Ectodermal cell (in vitro differentiated cells): ENCODE measurements around the gene PDGFA.

Experiments
- H3K27ac ChIP-seq: 2 replicates; pipeline ENCODE4 v1.7.0; 2013; ENCODE audit warnings: mild to moderate bottlenecking, low read depth, low read length; ENCODE audit not compliant: insufficient read depth, poor library complexity, severe bottlenecking
- H3K27me3 ChIP-seq: 2 replicates; pipeline ENCODE4 v1.7.0; 2013; ENCODE audit warnings: mild to moderate bottlenecking, low read length; ENCODE audit not compliant: insufficient read depth, control insufficient read depth, poor library complexity, severe bottlenecking
- H3K36me3 ChIP-seq: one replicate; pipeline ENCODE4 v1.7.0; 2013; ENCODE audit warnings: low read length; ENCODE audit not compliant: control insufficient read depth, insufficient read depth
- H3K4me1 ChIP-seq: one replicate; pipeline ENCODE4 v1.7.0; 2013; ENCODE audit warnings: low read length; ENCODE audit not compliant: control insufficient read depth, insufficient read depth
- H3K4me3 ChIP-seq: 2 replicates; pipeline ENCODE4 v1.7.0; 2013; ENCODE audit warnings: low read depth, low read length, control low read depth; ENCODE audit not compliant: insufficient read depth
- H3K9me3 ChIP-seq: 2 replicates; pipeline ENCODE4 v1.7.0; 2013; ENCODE audit warnings: mild to moderate bottlenecking, low read length, moderate library complexity; ENCODE audit not compliant: control insufficient read depth
- WGBS, 2 experiments: methylation state at CpG; one replicate each; pipeline ENCODE4 v1.1.7; 2013; ENCODE audit warnings: missing lambda C conversion rate in 2 of 2; 5-methylcytosine and 5-hydroxymethylcytosine counted together

PDGFA gene

DNA sequence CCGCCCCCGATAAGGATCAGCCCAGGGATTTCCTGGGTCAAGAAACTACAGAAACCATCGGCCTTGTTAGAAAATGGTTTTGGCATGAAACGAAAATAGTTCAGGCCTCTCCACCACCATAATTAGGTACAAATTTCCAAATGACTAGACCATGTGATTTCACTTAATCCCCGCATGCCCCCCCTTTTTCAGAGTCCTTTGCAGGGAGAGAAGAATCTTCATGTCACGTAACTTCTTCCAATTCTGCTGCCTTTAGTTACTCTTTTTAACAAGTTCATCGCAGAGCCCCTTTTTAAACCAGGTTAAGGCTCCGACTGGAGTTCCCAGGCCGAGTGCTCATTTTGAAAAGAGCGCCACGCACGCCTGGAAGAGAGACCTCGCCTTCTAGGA, 3.4 kb downstream of the PDGFA start:
- 5% methylated on average over 13 of the region's 13 CpGs for WGBS, 2 experiments
- no peaks in the 10 kb centered on the region for H3K36me3 ChIP-seq
- H3K9me3 ChIP-seq = no peaks in the 10 kb centered on the region
- H3K4me3 ChIP-seq = no peak overlapping the region
- peaks cover 23% of the 10 kb centered on the region for H3K4me1 ChIP-seq
- H3K27me3 ChIP-seq = peaks cover 56% of the 10 kb centered on the region
- H3K27ac ChIP-seq = no peak overlapping the region

DNA sequence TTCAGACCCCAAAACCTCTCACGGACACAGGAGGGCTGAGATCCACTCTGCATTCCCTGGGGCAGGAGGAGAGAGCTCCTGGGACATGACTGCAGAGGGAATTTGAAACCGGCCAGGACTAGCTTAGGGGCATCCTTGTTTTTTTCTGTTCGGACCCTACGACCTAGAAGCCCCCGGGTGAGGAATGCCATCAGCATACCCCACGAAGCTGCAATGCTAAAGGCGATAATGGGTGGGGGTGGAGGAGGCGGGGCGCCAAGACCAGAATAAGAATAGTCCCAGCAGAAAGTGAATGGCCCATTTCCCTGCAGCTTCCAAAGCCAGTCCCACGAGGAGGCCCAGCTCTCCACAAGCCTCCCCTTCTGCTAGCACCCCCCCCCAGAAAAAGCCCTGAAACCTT, 4.0 kb downstream of the PDGFA start:
- no peak overlapping the region for H3K4me3 ChIP-seq
- peaks cover 50% of the 10 kb centered on the region for H3K27me3 ChIP-seq
- peaks cover 17% of the 10 kb centered on the region for H3K4me1 ChIP-seq
- H3K27ac ChIP-seq = no peak overlapping the region
- H3K36me3 ChIP-seq = no peaks in the 10 kb centered on the region
- no peaks in the 10 kb centered on the region for H3K9me3 ChIP-seq
- WGBS, 2 experiments = 4 to 6% methylated on average over 10 of the region's 10 CpGs

DNA sequence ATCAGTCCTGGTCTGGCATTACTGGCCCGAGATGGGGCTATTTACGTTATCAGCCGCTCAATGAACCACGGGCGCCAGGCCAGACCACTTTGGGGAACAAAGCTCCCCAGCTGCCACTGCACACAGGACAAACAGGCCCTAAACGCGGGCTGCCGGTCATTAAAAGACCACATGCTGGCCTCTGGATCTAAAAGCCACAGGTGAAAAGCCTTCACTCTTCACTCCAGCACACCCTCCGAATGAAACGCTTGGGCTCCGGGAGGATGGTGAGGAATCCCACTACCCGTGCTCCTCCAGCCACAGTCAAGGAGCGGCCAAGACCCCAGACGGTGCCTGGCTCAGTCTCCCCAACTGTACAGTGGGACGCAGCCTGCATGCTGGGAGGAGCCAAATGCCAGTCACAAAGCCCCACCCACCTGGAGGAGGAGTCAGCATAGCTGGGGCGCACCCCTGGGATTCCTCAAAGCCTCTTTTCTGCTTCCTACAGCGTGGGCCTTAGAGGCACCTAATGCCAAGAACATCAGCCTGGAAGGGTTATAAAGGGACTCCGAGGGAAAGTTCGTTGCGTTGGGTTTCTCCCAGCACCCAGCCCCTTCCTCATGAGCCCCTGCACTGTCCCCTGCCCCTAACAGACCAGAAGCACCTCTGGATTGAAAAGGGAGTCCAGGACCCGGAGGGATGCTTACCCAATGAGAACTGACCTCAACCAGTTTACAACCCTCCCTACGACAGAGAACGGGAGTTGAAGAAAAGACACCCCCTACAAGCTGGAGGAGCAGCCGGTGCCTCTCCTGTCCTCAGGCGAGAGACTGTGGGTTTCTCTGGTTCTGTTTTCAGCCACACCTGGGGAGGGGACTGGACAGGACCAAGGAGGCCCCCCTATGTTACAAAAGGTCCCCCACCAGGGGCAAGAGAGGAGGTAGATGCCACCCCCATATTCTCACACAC, 4.7 kb downstream of the PDGFA start:
- 15 to 17% methylated on average over 25 of the region's 25 CpGs for WGBS, 2 experiments
- Histone ChIP-seq H3K27ac (no peak overlapping the region), H3K4me1 (peaks cover 14% of the 10 kb centered on the region), H3K4me3 (no peak overlapping the region), H3K9me3 (no peaks in the 10 kb centered on the region), H3K27me3 (peaks cover 43% of the 10 kb centered on the region), H3K36me3 (no peaks in the 10 kb centered on the region)

DNA sequence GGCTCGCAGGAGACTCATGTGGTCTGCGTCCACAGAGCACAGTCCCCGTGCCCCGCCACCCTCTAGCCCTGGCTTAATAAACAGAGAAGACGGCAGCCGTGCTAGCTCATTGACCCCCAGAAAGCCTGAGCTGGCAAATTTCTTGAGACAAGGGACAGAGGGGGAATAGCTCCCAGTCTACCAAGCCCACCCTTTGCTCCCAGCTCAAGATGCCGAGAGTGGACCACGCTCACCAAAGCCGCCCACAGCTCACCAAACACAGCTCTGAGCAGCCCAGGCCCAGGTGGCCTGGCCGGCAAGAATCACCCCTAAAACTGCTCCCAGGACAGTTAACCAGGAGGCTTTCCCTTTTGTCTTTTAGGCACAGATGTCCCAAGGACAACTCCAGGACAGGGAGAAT, 5.4 kb downstream of the PDGFA start:
- WGBS, 2 experiments = 89% methylated on average over 10 of the region's 10 CpGs
- Histone ChIP-seq H3K27ac (no peak overlapping the region), H3K4me3 (no peak overlapping the region), H3K27me3 (peaks cover 41% of the 10 kb centered on the region), H3K9me3 (no peaks in the 10 kb centered on the region), H3K4me1 (peaks cover 14% of the 10 kb centered on the region), H3K36me3 (no peaks in the 10 kb centered on the region)

- no peaks in the 10 kb centered on the region for H3K36me3 ChIP-seq
- WGBS, 2 experiments = 88 to 89% methylated on average over 20 of the region's 20 CpGs
- no peak overlapping the region for H3K27ac ChIP-seq
- peaks cover 35% of the 10 kb centered on the region for H3K27me3 ChIP-seq
- H3K9me3 ChIP-seq = no peaks in the 10 kb centered on the region
- no peak overlapping the region for H3K4me3 ChIP-seq
- peaks cover 14% of the 10 kb centered on the region for H3K4me1 ChIP-seq
These were observed 6.0 kb downstream of the PDGFA start for GRCh38 chr7:513521-514166.

DNA sequence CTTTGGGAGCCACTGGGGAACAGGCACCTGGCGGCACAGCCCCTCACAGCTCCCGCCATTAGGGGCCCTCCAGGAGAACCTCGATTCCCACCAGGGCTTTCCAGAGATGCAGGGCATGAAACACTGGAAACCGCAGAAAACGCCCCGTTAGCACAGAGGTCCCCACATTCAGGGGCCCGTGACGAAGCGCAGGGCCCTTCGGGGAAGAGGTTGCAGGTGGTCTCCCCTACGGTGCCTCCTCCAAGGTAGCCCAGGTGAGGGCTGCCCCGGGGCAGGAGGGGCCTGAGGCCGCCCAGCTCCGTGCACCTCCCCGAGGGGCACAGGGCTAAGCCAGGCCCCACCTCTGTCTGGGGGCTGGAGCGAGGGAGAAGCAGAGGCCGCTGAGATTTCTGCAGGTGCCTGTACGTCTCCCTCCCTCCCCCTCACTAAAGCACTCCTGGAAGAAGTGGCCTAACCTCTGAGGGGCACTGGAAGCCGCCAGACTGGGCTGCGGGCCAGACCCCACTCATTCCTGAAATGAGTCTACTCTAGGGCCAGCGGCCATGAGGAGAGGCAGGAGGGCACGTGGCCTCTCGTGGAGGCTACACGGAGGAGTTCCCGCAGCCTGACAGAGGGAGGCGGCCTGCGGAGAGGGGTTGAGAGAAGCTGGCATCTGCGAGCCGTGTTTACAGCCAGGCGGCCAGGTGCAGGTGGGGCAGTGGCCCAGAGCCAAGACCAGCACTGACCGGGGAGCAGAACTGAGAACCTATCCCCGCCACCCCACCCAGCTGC, 6.9 kb downstream of the PDGFA start:
- Histone ChIP-seq H3K27me3 (peaks cover 26% of the 10 kb centered on the region), H3K9me3 (no peaks in the 10 kb centered on the region), H3K36me3 (no peaks in the 10 kb centered on the region), H3K27ac (no peak overlapping the region), H3K4me3 (no peak overlapping the region), H3K4me1 (peaks cover 14% of the 10 kb centered on the region)
- 90 to 91% methylated on average over 32 of the region's 32 CpGs for WGBS, 2 experiments

GRCh38 chr7:512146-512510, 7.5 kb downstream of the PDGFA start:
- 91 to 94% methylated on average over 19 of the region's 19 CpGs for WGBS, 2 experiments
- no peaks in the 10 kb centered on the region for H3K9me3 ChIP-seq
- peaks cover 20% of the 10 kb centered on the region for H3K27me3 ChIP-seq
- H3K4me1 ChIP-seq = peaks cover 14% of the 10 kb centered on the region
- no peaks in the 10 kb centered on the region for H3K36me3 ChIP-seq
- H3K27ac ChIP-seq = no peak overlapping the region
- H3K4me3 ChIP-seq = no peak overlapping the region

DNA sequence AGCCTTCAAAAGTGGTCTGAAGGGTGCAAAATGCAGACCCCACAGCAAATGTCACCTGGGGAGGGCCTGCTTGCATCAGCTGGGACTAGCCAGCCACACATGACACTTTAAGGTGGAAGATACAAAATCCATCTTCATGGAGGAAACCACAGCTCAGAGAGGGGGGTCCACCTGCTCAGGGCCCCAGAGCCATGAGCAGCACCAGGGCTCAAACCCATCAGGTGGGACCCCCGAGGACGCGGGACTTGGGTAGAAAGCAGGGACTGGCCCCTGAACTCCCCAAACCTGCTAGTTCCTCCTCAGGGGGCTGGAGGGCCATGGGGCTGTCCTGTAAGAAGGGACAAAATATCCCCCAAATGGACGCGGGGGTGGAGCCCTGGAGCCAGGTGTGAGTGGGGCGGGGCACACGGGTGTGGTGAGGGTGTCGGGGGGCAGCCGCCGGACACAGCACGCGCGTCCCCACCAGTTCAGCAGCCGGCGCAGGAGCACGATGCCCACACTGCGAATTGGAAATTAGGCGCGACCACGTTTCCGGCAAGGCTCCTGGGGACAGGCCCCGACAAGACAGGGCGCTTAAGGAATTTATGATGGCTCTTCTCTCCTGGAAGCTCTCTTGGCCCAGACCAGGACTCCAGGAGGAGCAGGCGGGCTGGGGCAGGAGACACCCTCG, 8.0 kb downstream of the PDGFA start:
- Histone ChIP-seq H3K4me3 (no peak overlapping the region), H3K36me3 (no peaks in the 10 kb centered on the region), H3K27me3 (peaks cover 15% of the 10 kb centered on the region), H3K4me1 (peaks cover 14% of the 10 kb centered on the region), H3K9me3 (no peaks in the 10 kb centered on the region), H3K27ac (no peak overlapping the region)
- 92 to 95% methylated on average over 25 of the region's 25 CpGs for WGBS, 2 experiments

DNA sequence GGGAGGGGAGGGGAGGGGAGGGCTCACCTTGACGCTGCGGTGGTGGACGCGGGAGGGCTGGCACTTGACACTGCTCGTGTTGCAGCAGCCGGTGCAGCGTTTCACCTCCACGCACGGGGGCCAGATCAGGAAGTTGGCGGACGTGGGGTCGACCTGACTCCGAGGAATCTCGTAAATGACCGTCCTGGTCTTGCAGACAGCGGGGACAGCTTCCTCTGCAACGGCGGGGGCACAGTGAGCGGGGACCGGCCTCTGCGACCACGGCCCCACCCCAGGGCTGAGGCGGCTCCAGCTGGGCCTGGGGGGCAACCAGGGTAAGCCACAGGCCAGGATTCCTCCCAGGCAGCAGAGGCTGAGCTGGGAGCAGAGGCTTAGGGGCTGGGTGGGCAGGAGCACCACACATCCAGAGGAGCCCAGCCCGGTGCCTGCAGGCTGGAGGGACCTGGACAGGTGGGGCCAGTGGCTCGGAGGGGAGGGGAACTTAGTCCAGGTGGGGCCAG, 8.8 kb downstream of the PDGFA start:
- peaks cover 7% of the 10 kb centered on the region for H3K27me3 ChIP-seq
- 93 to 94% methylated on average over 25 of the region's 25 CpGs for WGBS, 2 experiments
- H3K4me3 ChIP-seq = no peak overlapping the region
- peaks cover 13% of the 10 kb centered on the region for H3K4me1 ChIP-seq
- H3K27ac ChIP-seq = no peak overlapping the region
- H3K9me3 ChIP-seq = no peaks in the 10 kb centered on the region
- H3K36me3 ChIP-seq = no peaks in the 10 kb centered on the region
